ENCODE measurements around the gene MCRIP2.

Gene MCRIP2

DNA sequence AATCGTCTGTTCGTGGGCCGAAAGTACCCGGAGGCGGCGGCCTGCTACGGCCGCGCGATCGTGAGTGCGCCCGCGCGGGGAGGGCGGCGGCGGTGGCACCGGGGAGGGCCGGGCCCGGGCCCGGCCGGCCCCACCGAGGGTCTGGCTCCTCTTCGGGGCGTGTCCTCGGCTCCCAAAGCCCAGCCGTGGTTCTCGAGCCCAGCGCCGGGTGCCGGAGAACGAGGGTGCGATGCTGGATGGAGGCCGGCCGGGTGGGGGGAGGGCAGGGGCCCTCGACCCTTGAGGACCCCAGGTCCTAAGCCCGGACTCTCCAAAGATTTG lies 39.0 kb downstream of the MCRIP2 start:
- no peak for TF ChIP-seq TEAD4 (IDR thresholded peaks at IDR 0.05)
- TF ChIP-seq EGR1 (IDR thresholded peaks at IDR 0.05), result no peak
- TF ChIP-seq CREB1 (IDR thresholded peaks at IDR 0.05; ENCODE audit: low read depth), result no peak

DNA sequence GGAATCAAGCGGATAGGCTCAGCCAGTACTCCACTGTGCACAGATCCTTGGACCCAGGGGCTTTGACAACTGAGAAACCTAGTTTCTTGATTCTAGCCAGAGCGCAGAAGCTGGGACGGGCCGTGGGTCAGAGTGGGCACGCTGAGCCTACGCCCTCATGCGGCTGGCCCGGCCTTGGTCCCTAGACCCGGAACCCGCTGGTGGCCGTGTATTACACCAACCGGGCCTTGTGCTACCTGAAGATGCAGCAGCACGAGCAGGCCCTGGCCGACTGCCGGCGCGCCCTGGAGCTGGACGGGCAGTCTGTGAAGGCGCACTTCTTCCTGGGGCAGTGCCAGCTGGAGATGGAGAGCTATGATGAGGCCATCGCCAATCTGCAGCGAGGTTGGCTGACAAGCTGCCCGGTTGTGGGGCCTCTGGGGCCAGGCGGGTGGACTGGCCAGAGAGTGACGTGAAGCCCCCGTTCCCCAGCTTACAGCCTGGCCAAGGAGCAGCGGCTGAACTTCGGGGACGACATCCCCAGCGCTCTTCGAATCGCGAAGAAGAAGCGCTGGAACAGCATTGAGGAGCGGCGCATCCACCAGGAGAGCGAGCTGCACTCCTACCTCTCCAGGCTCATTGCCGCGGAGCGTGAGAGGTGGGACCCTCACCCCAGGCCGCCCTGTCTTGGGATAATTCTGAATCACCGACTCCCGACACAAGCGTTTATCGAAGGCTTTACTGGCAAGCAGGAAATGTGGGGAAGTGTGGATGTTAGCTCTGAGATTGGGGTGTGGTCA lies 39.5 kb downstream of the MCRIP2 start:
- TF ChIP-seq EGR1 (IDR thresholded peaks at IDR 0.05), result no peak
- TF ChIP-seq, protein P1, sequence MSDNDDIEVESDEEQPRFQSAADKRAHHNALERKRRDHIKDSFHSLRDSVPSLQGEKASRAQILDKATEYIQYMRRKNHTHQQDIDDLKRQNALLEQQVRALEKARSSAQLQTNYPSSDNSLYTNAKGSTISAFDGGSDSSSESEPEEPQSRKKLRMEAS (IDR thresholded peaks at IDR 0.05), result 0 out of 2 replicates have a peak, but pooled peaks have one; percentile 26

DNA sequence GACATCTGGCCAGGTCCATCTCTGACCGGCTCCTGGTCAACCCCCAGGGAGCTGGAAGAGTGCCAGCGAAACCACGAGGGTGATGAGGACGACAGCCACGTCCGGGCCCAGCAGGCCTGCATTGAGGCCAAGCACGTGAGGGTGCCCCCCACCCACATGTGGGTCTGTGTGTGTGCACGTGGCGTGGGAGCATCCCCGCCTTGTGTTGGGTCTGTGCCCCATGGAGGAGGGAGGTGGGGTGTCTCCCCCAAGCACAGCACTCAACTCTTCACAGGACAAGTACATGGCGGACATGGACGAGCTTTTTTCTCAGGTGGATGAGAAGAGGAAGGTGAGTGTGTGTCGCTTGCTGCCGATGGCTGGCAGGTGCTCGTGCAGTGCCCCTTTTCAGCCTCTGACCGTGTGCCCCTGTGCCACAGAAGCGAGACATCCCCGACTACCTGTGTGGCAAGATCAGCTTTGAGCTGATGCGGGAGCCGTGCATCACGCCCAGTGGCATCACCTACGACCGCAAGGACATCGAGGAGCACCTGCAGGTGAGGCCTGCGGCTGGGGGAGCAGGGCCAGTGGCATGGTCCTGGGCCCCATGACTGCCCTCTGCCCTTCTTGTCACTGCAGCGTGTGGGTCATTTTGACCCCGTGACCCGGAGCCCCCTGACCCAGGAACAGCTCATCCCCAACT lies 40.3 kb downstream of the MCRIP2 start:
- TF ChIP-seq ZBTB7A (IDR thresholded peaks at IDR 0.05; ENCODE audit: low read depth) (no peak), NFIC (IDR thresholded peaks at IDR 0.05) (peak; percentile 60)

DNA sequence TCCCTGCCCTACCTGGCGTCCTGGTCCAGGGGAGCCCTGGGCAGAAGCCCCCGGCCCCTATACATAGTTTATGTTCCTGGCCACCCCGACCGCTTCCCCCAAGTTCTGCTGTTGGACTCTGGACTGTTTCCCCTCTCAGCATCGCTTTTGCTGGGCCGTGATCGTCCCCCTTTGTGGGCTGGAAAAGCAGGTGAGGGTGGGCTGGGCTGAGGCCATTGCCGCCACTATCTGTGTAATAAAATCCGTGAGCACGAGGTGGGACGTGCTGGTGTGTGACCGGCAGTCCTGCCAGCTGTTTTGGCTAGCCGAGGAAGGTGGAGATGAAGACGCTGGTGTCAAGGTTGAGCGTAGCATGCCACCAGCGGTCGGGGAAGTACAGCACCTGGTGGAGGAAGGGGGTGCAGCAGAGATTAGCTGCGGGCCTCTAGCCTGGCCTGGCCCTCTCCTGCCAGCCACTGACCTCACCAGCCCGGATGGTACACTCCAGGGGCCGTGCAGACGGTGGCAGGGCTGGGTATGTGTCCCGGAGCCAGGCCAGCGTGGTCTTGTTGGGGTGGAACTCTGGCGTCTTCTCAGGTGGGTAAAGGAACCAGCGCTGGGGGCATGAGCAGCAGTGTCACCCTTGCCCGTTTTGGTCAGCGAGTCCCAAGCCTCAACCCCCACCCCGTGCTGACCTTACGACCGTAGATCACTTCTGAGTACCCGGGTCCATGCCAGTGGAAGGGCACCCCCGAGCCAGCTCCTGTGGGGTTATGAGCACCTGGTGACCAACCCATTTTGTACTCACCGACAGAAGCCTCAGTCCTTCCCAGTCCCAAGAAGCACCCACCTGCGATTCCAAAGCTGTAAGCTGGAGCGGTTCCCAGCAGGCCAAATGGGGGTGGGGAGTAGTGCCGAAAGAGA lies 41.1 kb downstream of the MCRIP2 start:
- TF ChIP-seq ZBTB7A (IDR thresholded peaks at IDR 0.05; ENCODE audit: low read depth) (no peak), EP300 (IDR thresholded peaks at IDR 0.05; ENCODE audit: borderline replicate concordance) (no peak)

DNA sequence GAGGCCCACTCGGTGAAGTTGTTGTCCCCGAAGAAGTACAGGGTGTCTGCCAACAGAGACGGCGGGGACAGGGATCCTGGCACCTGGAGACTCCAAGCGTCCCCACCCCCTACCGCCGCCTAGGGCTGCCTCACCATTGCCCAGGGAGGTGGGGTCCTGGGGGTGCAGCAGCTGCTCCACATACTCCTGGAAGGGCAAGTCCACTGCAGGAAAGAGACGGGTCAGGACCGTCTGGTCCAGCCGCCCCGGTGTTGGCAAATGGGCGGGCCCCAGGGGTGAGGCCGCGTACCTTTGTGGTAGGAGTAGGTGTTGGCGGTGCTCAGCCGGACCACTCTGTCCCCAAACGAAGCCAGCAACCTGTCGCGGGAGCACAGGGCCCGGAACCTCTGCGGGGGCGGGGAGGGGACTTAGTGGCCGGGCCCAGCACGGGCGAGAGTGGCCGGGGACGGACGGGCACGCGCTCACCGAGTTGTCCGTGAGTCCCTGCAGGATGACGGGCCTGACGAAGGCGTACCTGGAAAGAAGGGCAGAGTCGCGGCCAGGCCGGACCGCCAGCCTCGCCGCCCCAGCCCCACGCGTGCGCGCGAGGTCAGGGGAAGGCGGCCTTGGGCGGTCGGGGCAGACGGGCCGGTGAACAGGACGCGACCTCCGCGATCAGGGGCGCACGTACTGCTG lies 41.9 kb downstream of the MCRIP2 start:
- 0 out of 2 replicates have a peak, but pooled peaks have one; percentile 56 for TF ChIP-seq EGR1 (IDR thresholded peaks at IDR 0.05)
- TF ChIP-seq TEAD4 (IDR thresholded peaks at IDR 0.05), result peak; percentile 8; the same call in 1 of the 2 replicates
- TF ChIP-seq ZBTB7A (IDR thresholded peaks at IDR 0.05; ENCODE audit: low read depth), result peak; percentile 58
- TF ChIP-seq, protein P2, sequence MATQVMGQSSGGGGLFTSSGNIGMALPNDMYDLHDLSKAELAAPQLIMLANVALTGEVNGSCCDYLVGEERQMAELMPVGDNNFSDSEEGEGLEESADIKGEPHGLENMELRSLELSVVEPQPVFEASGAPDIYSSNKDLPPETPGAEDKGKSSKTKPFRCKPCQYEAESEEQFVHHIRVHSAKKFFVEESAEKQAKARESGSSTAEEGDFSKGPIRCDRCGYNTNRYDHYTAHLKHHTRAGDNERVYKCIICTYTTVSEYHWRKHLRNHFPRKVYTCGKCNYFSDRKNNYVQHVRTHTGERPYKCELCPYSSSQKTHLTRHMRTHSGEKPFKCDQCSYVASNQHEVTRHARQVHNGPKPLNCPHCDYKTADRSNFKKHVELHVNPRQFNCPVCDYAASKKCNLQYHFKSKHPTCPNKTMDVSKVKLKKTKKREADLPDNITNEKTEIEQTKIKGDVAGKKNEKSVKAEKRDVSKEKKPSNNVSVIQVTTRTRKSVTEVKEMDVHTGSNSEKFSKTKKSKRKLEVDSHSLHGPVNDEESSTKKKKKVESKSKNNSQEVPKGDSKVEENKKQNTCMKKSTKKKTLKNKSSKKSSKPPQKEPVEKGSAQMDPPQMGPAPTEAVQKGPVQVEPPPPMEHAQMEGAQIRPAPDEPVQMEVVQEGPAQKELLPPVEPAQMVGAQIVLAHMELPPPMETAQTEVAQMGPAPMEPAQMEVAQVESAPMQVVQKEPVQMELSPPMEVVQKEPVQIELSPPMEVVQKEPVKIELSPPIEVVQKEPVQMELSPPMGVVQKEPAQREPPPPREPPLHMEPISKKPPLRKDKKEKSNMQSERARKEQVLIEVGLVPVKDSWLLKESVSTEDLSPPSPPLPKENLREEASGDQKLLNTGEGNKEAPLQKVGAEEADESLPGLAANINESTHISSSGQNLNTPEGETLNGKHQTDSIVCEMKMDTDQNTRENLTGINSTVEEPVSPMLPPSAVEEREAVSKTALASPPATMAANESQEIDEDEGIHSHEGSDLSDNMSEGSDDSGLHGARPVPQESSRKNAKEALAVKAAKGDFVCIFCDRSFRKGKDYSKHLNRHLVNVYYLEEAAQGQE (IDR thresholded peaks at IDR 0.05; ENCODE audit: low read depth), result no peak

DNA sequence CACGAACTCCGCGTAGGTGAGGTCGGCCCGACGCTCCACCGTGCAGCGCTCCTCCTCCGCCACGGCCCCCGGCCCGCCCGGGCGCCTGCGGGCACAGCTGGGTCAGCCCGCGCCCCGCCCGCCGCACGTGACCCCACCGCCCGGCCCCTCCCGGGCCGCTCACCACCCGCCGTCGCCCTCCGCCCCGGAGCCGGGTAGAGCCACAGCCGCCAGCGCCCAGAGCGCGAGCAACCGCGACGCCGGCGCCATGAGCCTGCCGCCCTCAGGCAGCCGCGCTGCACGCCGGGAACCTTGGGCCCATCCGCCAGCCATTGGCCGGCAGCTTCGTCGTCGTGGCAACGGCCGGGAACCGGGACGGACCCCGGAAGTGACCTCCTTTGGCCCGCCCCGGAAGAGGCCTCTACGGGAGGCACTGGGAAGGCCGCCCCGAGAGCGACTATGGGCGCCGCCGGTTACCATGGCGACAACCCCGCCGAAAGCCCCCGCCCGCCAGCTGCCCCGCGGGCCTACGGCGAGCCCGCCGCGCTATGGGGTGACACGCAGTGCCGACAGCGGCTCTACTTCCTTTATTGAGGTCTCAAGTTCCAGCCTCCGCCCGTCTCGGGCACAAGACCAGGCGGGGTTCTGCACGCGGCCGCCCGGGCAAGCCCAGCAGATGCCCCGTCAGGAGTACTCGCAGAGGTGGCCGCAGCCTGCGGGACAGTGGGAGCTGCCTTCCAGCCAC lies 42.6 kb downstream of the MCRIP2 start, which contains the start of gene JMJD8:
TSS of gene JMJD8 (minus strand) at position 264 of the 724 bp plus-strand sequence. CDS start at position 249, 15 bp downstream.
- peak; percentile 26; the same call in 1 of the 2 replicates for TF ChIP-seq FOXM1 (IDR thresholded peaks at IDR 0.05; ENCODE audit: borderline replicate concordance, low read depth)
- TF ChIP-seq EP300 (IDR thresholded peaks at IDR 0.05; ENCODE audit: borderline replicate concordance), result peak; percentile 19; the same call in 1 of the 2 replicates
- TF ChIP-seq EGR1 (IDR thresholded peaks at IDR 0.05), result no peak
- TF ChIP-seq NFIC (IDR thresholded peaks at IDR 0.05), result peak; percentile 38; the same call in 1 of the 2 replicates
- TF ChIP-seq TCF12 (IDR thresholded peaks at IDR 0.05; ENCODE audit: low read depth), result peak; percentile 69; the same call in 1 of the 2 replicates
- peak; percentile 76 for TF ChIP-seq CREB1 (IDR thresholded peaks at IDR 0.05; ENCODE audit: low read depth)
- TF ChIP-seq CEBPB (IDR thresholded peaks at IDR 0.05), result no peak
- peak; percentile 0; the same call in 1 of the 2 replicates for TF ChIP-seq TEAD4 (IDR thresholded peaks at IDR 0.05)
- TF ChIP-seq YY1 (IDR thresholded peaks at IDR 0.05; ENCODE audit: low read depth), result peak; percentile 92
- TF ChIP-seq, protein P1 (IDR thresholded peaks at IDR 0.05), result peak; percentile 95
- TF ChIP-seq, protein P2 (IDR thresholded peaks at IDR 0.05; ENCODE audit: low read depth), result no peak
- TF ChIP-seq, protein P3, sequence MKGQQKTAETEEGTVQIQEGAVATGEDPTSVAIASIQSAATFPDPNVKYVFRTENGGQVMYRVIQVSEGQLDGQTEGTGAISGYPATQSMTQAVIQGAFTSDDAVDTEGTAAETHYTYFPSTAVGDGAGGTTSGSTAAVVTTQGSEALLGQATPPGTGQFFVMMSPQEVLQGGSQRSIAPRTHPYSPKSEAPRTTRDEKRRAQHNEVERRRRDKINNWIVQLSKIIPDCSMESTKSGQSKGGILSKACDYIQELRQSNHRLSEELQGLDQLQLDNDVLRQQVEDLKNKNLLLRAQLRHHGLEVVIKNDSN (IDR thresholded peaks at IDR 0.05), result peak; percentile 74
- TF ChIP-seq TAF1 (IDR thresholded peaks at IDR 0.05; ENCODE audit: low read depth), result peak; percentile 86
- TF ChIP-seq RAD21 (IDR thresholded peaks at IDR 0.05; ENCODE audit: low read depth), result no peak

Data from Ishikawa (cell line).